Measurements from ENCODE around the gene RPS27. TPM values are rescaled to one million over a fixed set of nuclear protein-coding genes. Genes with fewer than 3 reads are reported as not detected.
A peak's percentile ranks its signal among the peaks of the same experiment; 100 is the strongest.

Gene RPS27
- total and polyA plus RNA-seq, 10 of the 15 experiments (the other 5 are each of a cell fraction or from before 2014, with no cell fraction given): 2,708 to 14,234 (median 8,874) TPM

- no peak for TF ChIP-seq ZBTB4 (CRISPR knock-in tag; IDR thresholded peaks at IDR 0.05)
- TF ChIP-seq, protein P1, sequence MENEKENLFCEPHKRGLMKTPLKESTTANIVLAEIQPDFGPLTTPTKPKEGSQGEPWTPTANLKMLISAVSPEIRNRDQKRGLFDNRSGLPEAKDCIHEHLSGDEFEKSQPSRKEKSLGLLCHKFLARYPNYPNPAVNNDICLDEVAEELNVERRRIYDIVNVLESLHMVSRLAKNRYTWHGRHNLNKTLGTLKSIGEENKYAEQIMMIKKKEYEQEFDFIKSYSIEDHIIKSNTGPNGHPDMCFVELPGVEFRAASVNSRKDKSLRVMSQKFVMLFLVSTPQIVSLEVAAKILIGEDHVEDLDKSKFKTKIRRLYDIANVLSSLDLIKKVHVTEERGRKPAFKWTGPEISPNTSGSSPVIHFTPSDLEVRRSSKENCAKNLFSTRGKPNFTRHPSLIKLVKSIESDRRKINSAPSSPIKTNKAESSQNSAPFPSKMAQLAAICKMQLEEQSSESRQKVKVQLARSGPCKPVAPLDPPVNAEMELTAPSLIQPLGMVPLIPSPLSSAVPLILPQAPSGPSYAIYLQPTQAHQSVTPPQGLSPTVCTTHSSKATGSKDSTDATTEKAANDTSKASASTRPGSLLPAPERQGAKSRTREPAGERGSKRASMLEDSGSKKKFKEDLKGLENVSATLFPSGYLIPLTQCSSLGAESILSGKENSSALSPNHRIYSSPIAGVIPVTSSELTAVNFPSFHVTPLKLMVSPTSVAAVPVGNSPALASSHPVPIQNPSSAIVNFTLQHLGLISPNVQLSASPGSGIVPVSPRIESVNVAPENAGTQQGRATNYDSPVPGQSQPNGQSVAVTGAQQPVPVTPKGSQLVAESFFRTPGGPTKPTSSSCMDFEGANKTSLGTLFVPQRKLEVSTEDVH (IDR thresholded peaks at IDR 0.05; ENCODE audit: low read depth, partially characterized antibody): peak; percentile 15
- no peak for ATAC-seq
- H2AFZ ChIP-seq (ENCODE audit: control insufficient read depth, low read depth, low read length): no peak overlapping the region
- H3K9me3 ChIP-seq (replicated peaks; ENCODE audit: control insufficient read depth, insufficient read depth, low read length): no peaks in the 10 kb centered on the region
- ChIA-PET CTCF (interaction anchor here (0.7 to 5.0 kb wide), 3 partner anchors 13 to 313 kb away, joined by 3 to 27 read pairs (median 3); partner anchors contain the start of gene DENND4B), SMC1A (ENCODE audit: uncharacterized antibody, unreplicated experiment) (interaction anchor here (0.8 to 6.9 kb wide), 2 partner anchors 8 to 14 kb away, joined by 5 to 31 read pairs; partner anchors contain the start of gene CREB3L4), RAD21 (ENCODE audit: unreplicated experiment) (interaction anchor here (0.7 to 2.0 kb wide), 8 partner anchors 8 to 390 kb away, joined by 3 to 6 read pairs (median 4); partner anchors contain the start of genes CREB3L4, DENND4B and JTB), POLR2A (interaction anchor here (0.6 to 5.5 kb wide), 9 partner anchors 8 to 261 kb away, joined by 3 to 38 read pairs (median 3); partner anchors contain the start of genes CREB3L4, DENND4B, JTB and UBAP2L)
- H3K4me1 ChIP-seq (ENCODE audit: control insufficient read depth, insufficient read depth, low read length): peaks cover 14% of the 10 kb centered on the region; the same call in 1 of the 2 replicates
- peak overlapping the region; percentile 59 for H3K4me2 ChIP-seq (ENCODE audit: control insufficient read depth, insufficient read depth)
- H4K20me1 ChIP-seq (ENCODE audit: control insufficient read depth, insufficient read depth): peaks cover 12% of the 10 kb centered on the region; the same call in 1 of the 2 replicates
- H3K27me3 ChIP-seq (replicated peaks in 1 of 2; ENCODE audit: control insufficient read depth in 2 of 2, insufficient read depth in 2 of 2, low read length in 1 of 2): no peaks in the 10 kb centered on the region
- H3K27ac ChIP-seq (ENCODE audit: control insufficient read depth, insufficient read depth): peak overlapping the region; percentile 93; the same call in 1 of the 2 replicates
- no peak for DNase-seq (ENCODE audit: low read depth, low spot score)
- BruUV-seq (replicated peaks): no TSS peak
- FAIRE-seq: no peak
- intact Hi-C loops (cut with micrococcal nuclease; ENCODE audit: unreplicated experiment): no loop called here
- peaks cover 13 to 23% of the 10 kb centered on the region in 2 experiments for H3K36me3 ChIP-seq (ENCODE audit: control insufficient read depth in 2 of 2, insufficient read depth in 2 of 2, low read length in 1 of 2)
- peaks cover 72% of the 10 kb centered on the region for H3K79me2 ChIP-seq (ENCODE audit: control insufficient read depth, insufficient read depth, low read length)
- in situ Hi-C loops (cut with MboI): no loop called here
- no peak overlapping the region; the same call in 1 of the 2 replicates for H3K4me3 ChIP-seq
- peak overlapping the region; percentile 21; the same call in 1 of the 2 replicates for H3K9ac ChIP-seq (ENCODE audit: control insufficient read depth, insufficient read depth, low read length)
- WGBS (ENCODE audit: insufficient coverage, insufficient replicate concordance, low lambda C conversion rate, missing lambda C conversion rate): 22% methylated on average over 4 of the region's 4 CpGs
These were observed 31.7 kb upstream of the RPS27 start for GRCh38 chr1:153958961-153959260.
